ENCODE measurements around the gene ATXN7L3.

DNA sequence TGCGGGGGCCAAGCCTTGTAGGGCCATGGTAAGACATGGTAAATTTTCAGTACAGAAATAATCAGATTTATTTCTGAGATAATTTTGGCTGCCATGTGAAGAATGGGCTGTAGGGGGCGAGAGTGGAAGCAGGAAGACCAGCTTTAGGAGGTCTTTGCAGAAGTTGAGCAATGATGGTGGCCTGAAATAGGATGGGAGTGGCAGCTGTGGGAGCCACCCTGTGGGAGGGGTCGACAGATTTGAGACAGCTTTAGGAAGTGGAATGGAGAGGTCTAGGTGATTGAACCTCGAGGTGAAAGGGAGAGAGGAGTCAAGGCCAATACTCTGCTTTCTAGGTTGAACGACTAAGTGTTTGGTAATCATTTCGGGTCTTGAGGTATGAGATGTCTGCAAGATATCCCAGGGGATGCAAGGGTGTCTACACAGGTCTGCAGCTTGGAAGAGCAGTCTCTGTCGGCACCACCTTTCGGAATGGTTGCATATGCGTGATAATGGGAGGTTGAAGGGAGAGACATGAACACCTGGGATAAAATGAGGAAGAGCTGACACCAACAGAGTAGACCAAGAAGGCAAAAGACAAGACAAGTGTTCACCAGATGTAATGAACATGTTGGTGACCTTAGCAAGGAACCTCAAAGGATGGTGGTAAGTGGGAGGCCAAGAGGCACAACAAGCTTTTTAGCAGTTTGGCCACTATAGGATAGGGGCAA is 4.2 kb upstream of the ATXN7L3 start:
- TF ChIP-seq, protein P1, sequence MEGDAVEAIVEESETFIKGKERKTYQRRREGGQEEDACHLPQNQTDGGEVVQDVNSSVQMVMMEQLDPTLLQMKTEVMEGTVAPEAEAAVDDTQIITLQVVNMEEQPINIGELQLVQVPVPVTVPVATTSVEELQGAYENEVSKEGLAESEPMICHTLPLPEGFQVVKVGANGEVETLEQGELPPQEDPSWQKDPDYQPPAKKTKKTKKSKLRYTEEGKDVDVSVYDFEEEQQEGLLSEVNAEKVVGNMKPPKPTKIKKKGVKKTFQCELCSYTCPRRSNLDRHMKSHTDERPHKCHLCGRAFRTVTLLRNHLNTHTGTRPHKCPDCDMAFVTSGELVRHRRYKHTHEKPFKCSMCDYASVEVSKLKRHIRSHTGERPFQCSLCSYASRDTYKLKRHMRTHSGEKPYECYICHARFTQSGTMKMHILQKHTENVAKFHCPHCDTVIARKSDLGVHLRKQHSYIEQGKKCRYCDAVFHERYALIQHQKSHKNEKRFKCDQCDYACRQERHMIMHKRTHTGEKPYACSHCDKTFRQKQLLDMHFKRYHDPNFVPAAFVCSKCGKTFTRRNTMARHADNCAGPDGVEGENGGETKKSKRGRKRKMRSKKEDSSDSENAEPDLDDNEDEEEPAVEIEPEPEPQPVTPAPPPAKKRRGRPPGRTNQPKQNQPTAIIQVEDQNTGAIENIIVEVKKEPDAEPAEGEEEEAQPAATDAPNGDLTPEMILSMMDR (IDR thresholded peaks at IDR 0.05; ENCODE audit: insufficient read depth, low read length, poor library complexity, severe bottlenecking) = peak; percentile 65
- TF ChIP-seq EZH2phosphoT487 (conservative IDR thresholded peaks at IDR 0.05; ENCODE audit: low read length) = no peak
